Skeletal muscle tissue (tissue), 4 donors: ENCODE data around the gene ZNF768. TPM values are rescaled to one million over a fixed set of nuclear protein-coding genes. Genes with fewer than 3 reads are reported as not detected.

Experiments used
- H3K27ac ChIP-seq: one replicate; pipeline ENCODE4 v1.7.0; 2013; ENCODE audit warnings: mild to moderate bottlenecking, low read depth, low read length, inconsistent platforms
- H3K27me3 ChIP-seq, 3 donors: one replicate each; pipeline ENCODE4 v1.7.0; 2013; ENCODE audit warnings: low read length in 3 of 3; ENCODE audit not compliant: control insufficient read depth in 3 of 3, insufficient read depth in 3 of 3
- H3K36me3 ChIP-seq, 3 donors: one replicate each; pipeline ENCODE4 v1.7.0; 2013; ENCODE audit warnings: low read length in 3 of 3; ENCODE audit not compliant: control insufficient read depth in 3 of 3, insufficient read depth in 3 of 3
- H3K4me1 ChIP-seq, 3 donors: one replicate each; pipeline ENCODE4 v1.7.0; 2013; ENCODE audit warnings: low read length in 3 of 3, mild to moderate bottlenecking in 3 of 3; ENCODE audit not compliant: control insufficient read depth in 3 of 3, insufficient read depth in 3 of 3
- H3K4me3 ChIP-seq, 3 donors: one replicate each; pipeline ENCODE4 v1.7.0; 2013; ENCODE audit warnings: low read length in 3 of 3
- H3K9ac ChIP-seq, 3 donors: one replicate each; pipeline ENCODE4 v1.7.0; 2013; ENCODE audit warnings: low read length in 3 of 3, mild to moderate bottlenecking in 3 of 3, moderate library complexity in 2 of 3, low read depth in 1 of 3
- H3K9me3 ChIP-seq, 3 donors: one replicate each; pipeline ENCODE4 v1.7.0; 2013; ENCODE audit warnings: low read length in 3 of 3; ENCODE audit not compliant: control insufficient read depth in 3 of 3
- total RNA-seq: library from RNA; depleted of rRNA; stranded (reverse); fragments of >200 nt; gene quantifications from one replicate; pipeline ENCODE4 v1.2.3, GENCODE V29; 2014
- donor health status: Osteomylitis.

The ZNF768 gene
- 23.5 TPM for total RNA-seq

DNA sequence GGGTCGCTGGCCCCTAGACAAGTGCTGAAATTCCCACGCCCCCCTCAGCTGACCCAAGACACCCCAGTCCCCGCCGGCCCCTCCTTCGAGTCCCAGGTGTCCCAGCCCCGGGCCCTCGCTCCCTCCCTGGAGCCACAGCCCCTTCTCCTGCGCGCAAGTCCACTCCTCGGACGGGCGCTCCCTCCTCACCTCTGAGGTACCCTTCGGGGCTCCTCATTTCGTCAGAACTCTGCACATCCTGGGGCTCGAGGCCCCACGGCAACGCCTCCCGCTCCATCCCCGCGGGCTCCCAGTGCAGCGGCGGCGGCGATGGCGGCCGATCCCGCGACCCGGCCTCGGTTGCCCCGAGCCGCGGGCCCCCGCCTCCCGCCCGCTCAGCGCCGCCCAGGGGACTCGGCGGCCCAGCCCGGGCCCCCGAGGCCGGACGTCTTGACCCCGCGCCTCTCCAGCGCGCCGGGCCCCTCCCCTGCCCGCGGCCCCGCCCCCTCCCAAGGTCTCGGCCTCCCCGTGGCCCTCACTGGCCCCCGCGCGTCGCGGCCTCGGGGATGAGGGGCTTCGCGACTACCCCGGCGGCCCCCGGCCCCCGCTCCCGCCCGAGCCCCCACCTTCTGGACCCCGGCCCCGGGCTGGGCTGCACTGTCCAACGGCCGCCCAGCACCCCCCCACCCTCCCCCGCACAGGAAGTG lies at the start of gene ZNF768:
TSS of gene ZNF768 (minus strand) at position 430 of the 686 bp plus-strand sequence. CDS start at position 277, 153 bp downstream.
- H3K27me3 ChIP-seq = no peaks in the 10 kb centered on the region
- no peaks in the 10 kb centered on the region for H3K9me3 ChIP-seq
- H3K4me1 ChIP-seq = peaks cover 18 to 47% (median 27%) of the 10 kb centered on the region in 3 donors
- peak within 1 kb of the TSS; percentile 99 for H3K27ac ChIP-seq
- H3K4me3 ChIP-seq = peak within 1 kb of the TSS; percentile 78 to 88 (median 78)
- H3K9ac ChIP-seq = peak within 1 kb of the TSS; percentile 92 to 98 (median 95)
- peaks cover 9 to 17% (median 17%) of the 10 kb centered on the region in 3 donors for H3K36me3 ChIP-seq

- H3K27ac ChIP-seq = no peak overlapping the region
- H3K4me1 ChIP-seq = peaks cover 16 to 24% (median 23%) of the 10 kb centered on the region in 3 donors
- no peaks in the 10 kb centered on the region for H3K9me3 ChIP-seq
- H3K27me3 ChIP-seq = no peaks in the 10 kb centered on the region
- peaks cover 3 to 13% (median 5%) of the 10 kb centered on the region in 3 donors for H3K36me3 ChIP-seq
- no peak overlapping the region for H3K4me3 ChIP-seq
- H3K9ac ChIP-seq = no peak overlapping the region
These were observed 48.3 kb upstream of the ZNF768 start for GRCh38 chr16:30574678-30575077.

GRCh38 chr16:30571445-30572322 lies 45.3 kb upstream of the ZNF768 start, which contains the start of gene ZNF688:
Gene ZNF688, minus strand, starts transcription at chr16:30571714. Its CDS starts 85 bp downstream, at chr16:30571629.
- Histone ChIP-seq H3K36me3 (no peaks in the 10 kb centered on the region), H3K4me1 (peaks cover 16 to 24% (median 23%) of the 10 kb centered on the region in 3 donors)

DNA sequence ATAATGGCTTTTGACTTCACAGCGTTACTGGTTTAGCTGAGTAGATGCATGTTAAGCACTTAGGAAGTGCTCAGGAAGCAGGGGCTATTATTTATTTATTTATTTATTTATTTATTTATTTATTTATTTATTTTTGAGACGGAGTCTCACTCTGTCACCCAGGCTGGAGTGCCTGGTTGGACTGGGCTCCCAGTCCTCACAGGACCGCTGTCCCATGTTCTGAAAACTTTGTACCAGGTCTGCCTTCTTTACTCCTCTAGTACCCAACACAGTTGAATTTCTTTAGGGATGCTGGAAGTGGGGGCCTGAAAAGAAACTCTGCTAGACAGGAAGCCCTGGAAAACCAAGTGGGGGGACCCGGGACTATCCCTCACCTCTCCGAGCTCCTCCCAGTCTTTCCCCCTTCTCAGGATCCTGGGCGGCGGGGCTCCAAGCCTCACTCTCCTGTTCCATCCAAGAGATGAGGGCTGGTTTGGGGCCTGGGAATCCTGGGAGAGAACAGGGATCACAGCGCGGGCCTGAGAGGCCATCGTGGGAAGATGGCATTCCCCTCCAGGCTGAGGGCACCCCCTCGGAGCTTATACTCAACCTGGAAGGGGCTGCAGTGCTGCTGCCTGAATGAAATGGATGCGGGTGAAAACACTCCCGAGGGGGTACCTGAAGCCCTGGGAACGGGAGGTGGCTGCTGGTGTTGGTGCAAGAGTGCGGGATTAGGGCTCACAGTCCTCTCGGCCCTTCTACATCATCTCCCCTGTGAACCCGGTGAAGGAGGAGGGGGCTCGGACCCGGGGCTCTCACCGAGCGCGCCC lies 44.5 kb upstream of the ZNF768 start:
- Histone ChIP-seq H3K4me3 (peak overlapping the region; percentile 88 to 92 (median 91)), H3K4me1 (peaks cover 16 to 24% (median 23%) of the 10 kb centered on the region in 3 donors), H3K27me3 (no peaks in the 10 kb centered on the region), H3K36me3 (no peaks in the 10 kb centered on the region), H3K9me3 (no peaks in the 10 kb centered on the region), H3K9ac (peak overlapping the region; percentile 97), H3K27ac (peak overlapping the region; percentile 93)

More at GRCh38 chr16:30571445-30572322, 45.3 kb upstream of the ZNF768 start, which contains the start of gene ZNF688:
- Histone ChIP-seq H3K9me3 (no peaks in the 10 kb centered on the region), H3K4me3 (peak within 1 kb of the TSS; percentile 88 to 92 (median 91)), H3K27me3 (no peaks in the 10 kb centered on the region), H3K9ac (peak within 1 kb of the TSS; percentile 97), H3K27ac (peak within 1 kb of the TSS; percentile 93)

DNA sequence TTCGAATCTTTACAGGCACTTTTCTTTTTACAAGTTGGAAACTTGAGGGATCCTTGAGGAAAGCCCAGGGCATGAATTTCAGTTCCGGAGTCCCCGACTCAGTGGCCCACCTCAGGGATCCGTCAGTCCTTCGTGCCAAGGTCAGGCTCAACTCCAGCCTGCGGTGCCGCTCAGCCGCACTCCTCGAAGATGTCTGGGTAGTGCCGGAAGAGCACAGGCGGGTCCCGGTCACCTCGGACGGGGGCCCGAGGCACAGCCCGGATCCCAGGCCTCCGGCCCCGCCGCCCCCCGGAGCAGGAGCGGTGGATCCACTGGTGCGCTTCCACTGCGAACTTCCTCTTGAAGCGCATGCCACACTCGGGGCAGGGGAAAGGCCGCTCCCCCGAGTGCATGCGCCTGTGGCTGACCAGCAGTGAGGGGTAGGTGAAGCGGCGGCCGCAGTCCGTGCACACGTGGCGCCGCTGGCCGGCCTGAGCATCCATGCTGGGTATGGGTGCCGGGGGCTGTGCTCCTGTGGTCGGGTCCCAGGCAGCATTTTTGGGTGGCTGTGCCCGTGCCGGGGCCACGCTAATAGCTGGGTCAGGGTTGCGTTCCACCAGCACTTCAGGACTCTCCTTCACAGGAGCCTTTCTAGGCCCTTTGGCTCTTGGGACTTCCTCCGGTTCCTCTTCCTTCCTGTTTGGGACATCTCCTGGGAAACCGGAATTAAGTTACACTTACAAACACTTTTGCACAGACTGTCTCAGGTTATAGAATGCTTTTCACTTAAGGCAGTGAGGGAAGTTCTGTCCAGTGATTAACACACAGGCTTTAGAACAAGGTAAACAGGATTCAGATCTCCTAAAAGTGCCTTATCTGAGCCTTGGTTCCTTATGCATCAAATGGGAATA lies 43.6 kb upstream of the ZNF768 start:
- Histone ChIP-seq H3K27ac (peak overlapping the region; percentile 4), H3K9ac (peak overlapping the region; percentile 34 to 66 (median 50)), H3K9me3 (no peaks in the 10 kb centered on the region), H3K4me3 (peak overlapping the region in 2 of 3 donors; percentile 6 to 92), H3K36me3 (no peaks in the 10 kb centered on the region), H3K27me3 (no peaks in the 10 kb centered on the region), H3K4me1 (peaks cover 16 to 24% (median 23%) of the 10 kb centered on the region in 3 donors)

GRCh38 chr16:30569281-30569680 lies 42.9 kb upstream of the ZNF768 start:
- no peak overlapping the region for H3K4me3 ChIP-seq
- H3K27ac ChIP-seq = no peak overlapping the region
- H3K9ac ChIP-seq = no peak overlapping the region

GRCh38 chr16:30567991-30568638 lies 41.7 kb upstream of the ZNF768 start:
- H3K27ac ChIP-seq = no peak overlapping the region
- no peak overlapping the region for H3K9ac ChIP-seq
- peaks cover 16 to 23% (median 21%) of the 10 kb centered on the region in 3 donors for H3K4me1 ChIP-seq
- no peaks in the 10 kb centered on the region for H3K36me3 ChIP-seq
- H3K27me3 ChIP-seq = no peaks in the 10 kb centered on the region
- no peaks in the 10 kb centered on the region for H3K9me3 ChIP-seq
- no peak overlapping the region for H3K4me3 ChIP-seq

More at GRCh38 chr16:30569281-30569680, 42.9 kb upstream of the ZNF768 start:
- no peaks in the 10 kb centered on the region for H3K27me3 ChIP-seq
- H3K4me1 ChIP-seq = peaks cover 16 to 24% (median 23%) of the 10 kb centered on the region in 3 donors
- no peaks in the 10 kb centered on the region for H3K36me3 ChIP-seq
- no peaks in the 10 kb centered on the region for H3K9me3 ChIP-seq

DNA sequence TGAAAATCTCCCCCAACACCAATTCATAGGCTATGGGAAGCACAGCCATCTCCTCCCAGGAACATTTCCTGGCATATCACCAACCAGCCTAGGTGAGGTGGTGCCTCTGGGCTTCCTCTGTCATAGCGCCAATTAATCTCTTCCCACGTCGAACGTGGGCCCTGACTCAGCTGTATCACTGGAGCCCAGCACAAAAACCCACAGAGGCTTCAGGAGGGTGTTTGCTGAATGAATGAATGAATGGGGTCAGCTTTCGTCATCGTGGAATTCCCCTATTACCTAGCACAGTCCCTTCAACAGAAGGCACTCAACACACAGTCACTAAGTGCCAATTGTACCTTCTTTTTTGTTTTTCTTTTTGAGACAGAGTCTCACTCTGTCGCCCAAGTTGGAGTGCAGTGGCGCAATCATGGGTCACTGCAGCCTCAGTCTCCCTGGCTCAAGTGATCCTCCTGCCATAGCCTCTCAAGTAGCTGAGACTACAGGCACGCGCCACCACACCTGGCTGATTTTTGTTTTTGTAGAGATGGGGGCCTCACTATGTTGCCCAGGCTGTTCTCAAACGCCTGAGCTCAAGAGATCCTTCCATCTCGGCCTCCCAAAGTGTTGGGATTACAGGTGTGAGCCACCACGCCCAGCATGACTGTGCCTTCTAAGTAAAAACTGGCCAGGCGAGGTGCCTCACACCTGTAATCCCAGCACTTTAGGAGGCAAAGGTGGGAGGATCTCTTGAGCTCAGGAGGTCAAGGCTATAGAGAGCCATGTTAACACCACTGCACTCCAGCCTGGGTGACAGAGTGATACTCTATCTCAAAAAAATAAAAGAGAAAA lies 41.0 kb upstream of the ZNF768 start:
- H3K27ac ChIP-seq = no peak overlapping the region
- H3K9ac ChIP-seq = no peak overlapping the region
- no peak overlapping the region for H3K4me3 ChIP-seq
- H3K4me1 ChIP-seq = peaks cover 13 to 19% (median 16%) of the 10 kb centered on the region in 3 donors
- H3K27me3 ChIP-seq = no peaks in the 10 kb centered on the region
- no peaks in the 10 kb centered on the region for H3K9me3 ChIP-seq
- no peaks in the 10 kb centered on the region for H3K36me3 ChIP-seq
